Measurements from ENCODE around the gene KLK2. TPM values are rescaled to one million over a fixed set of nuclear protein-coding genes. Genes with fewer than 3 reads are reported as not detected.
"Not testable (repeated sequence)": the region's sequence is repeated elsewhere in the genome, so short reads cannot be mapped to it uniquely, and the experiment has no call there.

KLK2 gene
- total RNA-seq, 1 experiment from 2014 or later, result not detected

GRCh38 chr19:50880241-50880640, 7.0 kb downstream of the KLK2 start:
- no peak for DNase-seq (ENCODE audit: low read depth)
- in situ Hi-C loops (cut with HindIII; ENCODE audit: low pct_unique_long_range_greater_than_20kb, low sequenced_read_pairs), result no loop called here

DNA sequence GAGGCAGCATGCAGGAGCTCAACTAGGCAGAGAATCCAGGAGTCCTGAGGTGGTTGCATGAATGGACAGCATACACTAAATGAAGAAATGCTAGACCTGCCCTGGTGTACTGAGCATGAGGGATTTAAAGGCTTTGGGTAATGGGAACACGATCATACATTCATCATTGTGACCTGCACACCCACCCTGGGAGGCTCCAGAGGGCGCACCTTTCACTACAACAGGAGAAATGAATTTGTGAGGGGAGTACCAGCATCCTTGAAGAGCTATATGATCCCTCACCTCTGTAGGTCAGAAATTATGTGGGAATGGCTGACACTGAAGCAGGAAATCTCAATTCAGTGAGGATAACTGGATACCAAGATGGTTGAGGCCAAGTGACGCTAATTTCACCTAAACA, 8.9 kb downstream of the KLK2 start:
- in situ Hi-C loops (cut with HindIII; ENCODE audit: low pct_unique_long_range_greater_than_20kb, low sequenced_read_pairs), result no loop called here
- DNase-seq (ENCODE audit: low read depth), result no peak

DNA sequence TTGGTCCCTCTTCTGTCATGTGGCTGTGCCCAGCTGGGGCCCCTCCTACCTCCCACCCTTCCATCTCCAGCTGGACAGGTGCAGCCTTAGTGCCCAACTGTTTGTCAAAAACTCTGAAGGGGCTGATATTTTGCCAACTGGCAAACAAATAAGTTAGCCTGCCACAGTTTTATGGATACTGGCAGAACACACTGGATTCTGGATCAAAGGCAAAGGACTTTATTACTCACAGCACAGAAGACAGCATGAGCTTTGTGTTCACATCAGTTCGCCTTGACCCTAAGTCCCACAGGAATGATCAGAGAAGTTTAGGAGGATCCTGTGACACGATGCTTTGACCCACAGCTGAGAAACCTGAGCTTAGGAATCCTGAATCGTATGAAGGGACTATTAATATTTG, 16.4 kb downstream of the KLK2 start:
- no peak for DNase-seq (ENCODE audit: low read depth)
- in situ Hi-C loops (cut with HindIII; ENCODE audit: low pct_unique_long_range_greater_than_20kb, low sequenced_read_pairs), result no loop called here

DNA sequence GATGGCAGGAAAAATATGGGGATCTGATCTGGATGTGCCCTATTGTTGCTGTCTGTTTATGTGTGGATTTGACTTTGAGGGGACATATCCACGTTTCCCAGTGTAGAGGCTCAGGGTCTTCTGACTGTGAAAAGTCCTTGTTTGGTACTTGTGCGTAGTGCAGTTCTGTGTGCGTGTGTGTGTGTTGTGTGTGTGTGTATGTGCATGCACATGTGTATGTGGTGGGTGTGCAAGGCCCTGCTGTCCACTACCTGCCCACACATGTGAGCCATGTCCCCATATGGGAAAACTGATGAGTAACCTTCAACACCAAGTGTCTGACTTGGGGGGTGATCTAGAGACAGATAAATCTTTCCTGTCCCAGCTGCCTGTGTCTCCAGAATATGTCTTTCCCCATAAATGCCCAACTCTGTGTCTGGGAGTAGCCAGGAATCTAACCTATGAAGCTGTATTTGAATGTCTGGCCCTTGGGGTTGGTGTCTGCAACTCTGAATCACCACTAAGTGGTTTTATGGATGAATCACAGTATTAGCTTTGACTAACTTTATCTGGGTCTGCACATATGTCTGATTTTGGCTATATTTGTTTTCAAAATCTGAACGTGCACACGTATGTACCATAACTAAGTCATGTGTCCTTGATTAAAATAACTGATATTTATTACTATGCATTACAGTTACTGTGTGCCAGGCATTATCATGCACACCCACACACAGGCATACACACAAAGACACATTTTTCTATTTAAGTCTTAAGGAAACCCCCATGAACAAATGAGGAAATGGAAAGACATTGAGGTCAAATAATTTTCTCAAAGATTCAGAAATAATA, 17.4 kb downstream of the KLK2 start:
- no peak for DNase-seq (ENCODE audit: low read depth)

GRCh38 chr19:50891253-50891625, 18.0 kb downstream of the KLK2 start:
- DNase-seq (ENCODE audit: low read depth), result no peak

More for the DNA sequence above, 17.4 kb downstream of the KLK2 start:
- in situ Hi-C loops (cut with HindIII; ENCODE audit: low pct_unique_long_range_greater_than_20kb, low sequenced_read_pairs), result no loop called here

GRCh38 chr19:50893047-50893736, 20.0 kb downstream of the KLK2 start:
- DNase-seq (ENCODE audit: low read depth), result no peak
- in situ Hi-C loops (cut with HindIII; ENCODE audit: low pct_unique_long_range_greater_than_20kb, low sequenced_read_pairs), result no loop called here

More at GRCh38 chr19:50891253-50891625, 18.0 kb downstream of the KLK2 start:
- in situ Hi-C loops (cut with HindIII; ENCODE audit: low pct_unique_long_range_greater_than_20kb, low sequenced_read_pairs), result no loop called here

DNA sequence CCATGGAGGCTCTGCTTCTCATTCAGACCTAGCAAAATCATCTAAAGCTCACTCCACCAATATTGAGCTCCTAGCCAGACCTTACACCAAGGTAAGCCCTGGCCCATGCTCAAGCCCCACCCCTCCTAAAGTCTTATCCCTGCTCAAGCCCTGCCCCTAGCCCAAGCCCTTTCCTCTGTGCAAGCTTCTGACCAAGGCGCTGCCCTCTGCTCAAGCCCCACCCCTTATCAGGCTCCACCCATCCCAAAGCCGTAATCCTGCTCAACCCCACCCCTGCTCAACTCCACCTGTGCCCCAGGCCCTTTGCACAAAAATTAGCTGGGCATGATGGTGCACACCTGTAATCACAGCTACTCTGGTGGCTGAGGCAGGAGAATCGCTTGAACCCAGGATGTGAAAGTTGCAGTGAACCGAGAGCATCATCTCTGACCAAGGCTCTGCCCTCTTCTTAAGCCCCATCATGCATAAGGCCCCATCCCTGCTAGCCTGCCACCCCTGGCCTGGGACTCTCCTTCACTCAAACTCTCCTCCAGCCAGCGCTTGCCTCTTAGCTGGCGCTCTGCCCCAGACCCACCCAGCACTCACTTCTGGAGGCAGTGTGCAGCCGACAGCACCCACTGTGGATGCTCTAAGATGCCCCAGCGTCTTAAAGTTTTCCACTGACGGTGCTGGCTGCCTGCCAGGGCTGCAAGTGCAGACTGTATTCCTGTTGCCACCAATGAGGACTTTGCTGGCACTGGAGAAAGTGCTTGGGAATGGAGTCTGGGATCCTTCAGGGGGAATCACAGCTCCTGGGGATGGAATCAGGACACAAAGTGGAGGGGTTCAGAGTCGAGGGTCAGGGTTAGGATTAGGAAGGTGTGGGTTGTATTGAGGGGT, 21.5 kb downstream of the KLK2 start:
- DNase-seq (ENCODE audit: low read depth), result no peak
- in situ Hi-C loops (cut with HindIII; ENCODE audit: low pct_unique_long_range_greater_than_20kb, low sequenced_read_pairs), result no loop called here

DNA sequence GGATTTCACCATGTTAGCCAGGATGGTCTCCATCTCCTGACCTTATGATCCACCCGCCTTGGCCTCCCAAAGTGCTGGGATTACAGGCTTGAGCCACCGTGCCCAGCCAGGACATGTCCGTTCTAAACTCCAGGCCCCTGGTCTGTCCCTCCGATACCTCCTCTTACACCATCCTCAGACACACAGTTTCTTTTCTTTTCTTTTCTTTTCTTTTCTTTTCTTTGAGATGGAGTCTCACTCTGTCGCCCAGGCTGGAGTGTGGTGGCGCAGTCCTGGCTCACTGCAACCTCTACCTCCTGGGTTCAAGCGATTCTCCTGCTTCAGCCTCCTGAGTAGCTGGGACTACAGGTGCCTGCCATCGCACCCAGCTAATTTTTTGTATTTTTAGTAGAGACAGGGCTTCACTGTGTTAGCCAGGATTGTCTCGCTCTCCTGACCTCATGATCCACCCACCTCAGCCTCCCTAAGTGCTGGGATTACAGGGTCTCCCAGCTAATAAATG, 22.9 kb downstream of the KLK2 start:
- in situ Hi-C loops (cut with HindIII; ENCODE audit: low pct_unique_long_range_greater_than_20kb, low sequenced_read_pairs); DNase-seq (ENCODE audit: low read depth): not testable (repeated sequence)

- peak; percentile 98 for DNase-seq (ENCODE audit: low read depth)
- in situ Hi-C loops (cut with HindIII; ENCODE audit: low pct_unique_long_range_greater_than_20kb, low sequenced_read_pairs), result no loop called here
These were observed 23.5 kb downstream of the KLK2 start for GRCh38 chr19:50896591-50897190.

GRCh38 chr19:50897191-50897607, 24.0 kb downstream of the KLK2 start:
- in situ Hi-C loops (cut with HindIII; ENCODE audit: low pct_unique_long_range_greater_than_20kb, low sequenced_read_pairs), result no loop called here
- no peak for DNase-seq (ENCODE audit: low read depth)

GRCh38 chr19:50897612-50898011, 24.4 kb downstream of the KLK2 start:
- DNase-seq (ENCODE audit: low read depth), result peak; percentile 42
- in situ Hi-C loops (cut with HindIII; ENCODE audit: low pct_unique_long_range_greater_than_20kb, low sequenced_read_pairs), result no loop called here

DNA sequence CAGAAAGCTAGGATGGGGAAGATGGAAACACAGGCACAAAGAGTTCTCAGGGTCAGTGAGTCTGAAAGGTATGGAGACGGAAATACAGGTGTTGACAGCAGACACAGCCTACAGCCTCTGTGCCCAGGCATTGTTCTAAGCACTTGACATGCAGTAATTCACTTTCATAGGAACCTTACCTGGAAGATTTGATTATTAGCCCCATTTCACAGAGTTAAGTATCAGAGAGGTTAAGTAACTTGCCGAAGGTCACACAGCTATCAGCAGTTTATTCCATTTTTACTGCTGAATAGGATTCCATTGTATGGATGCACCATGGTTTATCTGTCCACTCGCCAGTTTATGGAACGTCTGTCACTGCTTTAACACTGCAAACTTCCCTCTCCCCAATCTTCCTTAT, 24.8 kb downstream of the KLK2 start:
- in situ Hi-C loops (cut with HindIII; ENCODE audit: low pct_unique_long_range_greater_than_20kb, low sequenced_read_pairs), result no loop called here
- no peak for DNase-seq (ENCODE audit: low read depth)

- in situ Hi-C loops (cut with HindIII; ENCODE audit: low pct_unique_long_range_greater_than_20kb, low sequenced_read_pairs), result no loop called here
- no peak for DNase-seq (ENCODE audit: low read depth)
These were observed 26.3 kb downstream of the KLK2 start for GRCh38 chr19:50899569-50899968.

GRCh38 chr19:50902640-50903039, 29.4 kb downstream of the KLK2 start:
- in situ Hi-C loops (cut with HindIII; ENCODE audit: low pct_unique_long_range_greater_than_20kb, low sequenced_read_pairs), result no loop called here
- DNase-seq (ENCODE audit: low read depth), result no peak

DNA sequence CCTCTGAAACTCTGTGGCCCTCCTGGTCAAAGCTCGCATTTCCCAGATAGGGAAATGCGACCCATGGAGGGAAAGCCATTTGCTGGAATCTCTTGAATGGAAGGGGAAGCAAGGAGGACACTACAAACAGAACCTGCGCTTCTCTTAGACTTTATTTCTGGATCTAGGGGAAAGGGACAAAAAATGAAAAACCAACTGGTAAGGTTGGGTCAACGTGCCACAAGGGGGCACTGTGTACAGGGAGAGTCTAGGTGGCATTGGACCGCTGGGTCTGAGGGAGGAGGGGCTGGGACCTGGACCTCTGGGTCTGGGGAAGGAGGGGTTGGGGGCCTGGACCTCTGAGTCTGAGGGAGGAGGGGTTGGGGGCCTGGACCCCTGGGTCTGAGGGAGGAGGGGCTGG, 33.0 kb downstream of the KLK2 start:
- no peak for DNase-seq (ENCODE audit: low read depth)
- in situ Hi-C loops (cut with HindIII; ENCODE audit: low pct_unique_long_range_greater_than_20kb, low sequenced_read_pairs), result no loop called here

DNA sequence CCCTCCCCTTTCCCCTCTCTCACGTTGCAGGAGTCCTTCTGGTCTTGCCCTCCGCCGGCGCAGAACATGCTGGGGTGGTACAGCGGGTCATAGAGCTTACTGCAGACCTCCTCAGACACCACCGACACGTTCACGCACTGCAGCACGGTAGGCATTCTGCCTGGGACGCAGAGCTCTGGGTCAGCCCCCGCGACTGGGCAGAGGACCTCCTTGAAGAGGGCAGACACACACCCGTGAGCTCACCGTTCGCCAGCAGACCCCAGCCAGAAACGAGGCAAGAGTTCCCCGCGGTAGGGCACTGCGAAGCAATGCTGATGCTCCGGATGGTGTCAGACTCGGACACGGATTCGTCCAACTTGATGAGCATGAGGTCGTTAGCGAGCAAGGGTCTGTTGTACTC, 35.1 kb downstream of the KLK2 start:
- DNase-seq (ENCODE audit: low read depth), result no peak
- in situ Hi-C loops (cut with HindIII; ENCODE audit: low pct_unique_long_range_greater_than_20kb, low sequenced_read_pairs), result no loop called here

- peak; percentile 91 for DNase-seq (ENCODE audit: low read depth)
- in situ Hi-C loops (cut with HindIII; ENCODE audit: low pct_unique_long_range_greater_than_20kb, low sequenced_read_pairs), result no loop called here
These were observed 36.2 kb downstream of the KLK2 start for GRCh38 chr19:50909240-50910070.

Data from Caki2 (cell line).